Esophagus (tissue), 2 donors: ENCODE measurements around the gene SIAE. TPM values are rescaled to one million over a fixed set of nuclear protein-coding genes. Genes with fewer than 3 reads are reported as not detected.
A peak's percentile ranks its signal among the peaks of the same experiment; 100 is the strongest.

Experiments
- H3K27ac ChIP-seq, 2 donors: one replicate each; pipeline ENCODE4 v1.5.1; 2013; ENCODE audit warnings: low read depth in 2 of 2, mild to moderate bottlenecking in 2 of 2, inconsistent platforms in 1 of 2, low read length in 1 of 2, moderate library complexity in 1 of 2
- H3K27me3 ChIP-seq, 2 donors: one replicate each; pipeline ENCODE4 v1.6.1; 2013; ENCODE audit warnings: low read length in 2 of 2, control low read depth in 1 of 2, mild to moderate bottlenecking in 1 of 2; ENCODE audit not compliant: insufficient read depth in 2 of 2, control insufficient read depth in 1 of 2
- H3K36me3 ChIP-seq, 2 donors: one replicate each; pipeline ENCODE4 v1.6.1; 2013; ENCODE audit warnings: low read length in 1 of 2; ENCODE audit not compliant: control insufficient read depth in 2 of 2, insufficient read depth in 2 of 2
- H3K4me1 ChIP-seq, 2 donors: one replicate each; pipeline ENCODE4 v1.6.1; 2013; ENCODE audit warnings: low read length in 1 of 2; ENCODE audit not compliant: control insufficient read depth in 2 of 2, insufficient read depth in 2 of 2
- H3K4me3 ChIP-seq, 2 donors: one replicate each; pipeline ENCODE4 v1.5.1; 2013; ENCODE audit warnings: low read length in 2 of 2, mild to moderate bottlenecking in 2 of 2, low read depth in 1 of 2, moderate library complexity in 1 of 2
- H3K9me3 ChIP-seq, 2 donors: one replicate each; pipeline ENCODE4 v1.6.1; 2013; ENCODE audit warnings: mild to moderate bottlenecking in 2 of 2, low read depth in 1 of 2, low read length in 1 of 2, moderate library complexity in 1 of 2; ENCODE audit not compliant: control insufficient read depth in 2 of 2, insufficient read depth in 1 of 2
- WGBS, 2 donors: extraction: QIAGEN DNeasy Blood & Tissue Kit; methylation state at CpG; one replicate each; pipeline ENCODE4 v1.1.7; 2013; 5-methylcytosine and 5-hydroxymethylcytosine counted together
- polyA plus RNA-seq, 2 donors: library from polyadenylated mRNA; stranded (reverse); fragments of 200-250 nt; gene quantifications; one replicate each; pipeline ENCODE4 v1.2.3, GENCODE V29; 2013
- donor health status: healthy with polysubstance abuse.
- donor health status: Bipolar disorder and iron deficiency.

Gene SIAE
- 10 to 100 TPM in 1 of 2 donors, 1 to 10 TPM in 1; 9.0 to 11.6 TPM for polyA plus RNA-seq

GRCh38 chr11:124673333-124674167 is at the start of gene SIAE, which contains the start of gene SPA17:
TSS of gene SIAE (minus strand) at chr11:124673739. CDS start at chr11:124673708, 31 bp downstream.
TSS of gene SPA17 (plus strand) at chr11:124673904. CDS start at chr11:124675265, 1,361 bp downstream.
- Histone ChIP-seq H3K27me3 (no peaks in the 10 kb centered on the region), H3K27ac (peak within 1 kb of the TSS; percentile 89 to 90), H3K36me3 (no peaks in the 10 kb centered on the region), H3K9me3 (no peaks in the 10 kb centered on the region), H3K4me1 (no peaks in the 10 kb centered on the region), H3K4me3 (peak within 1 kb of the TSS; percentile 80 to 93)
- 1% methylated on average over 58 of the region's 58 CpGs for WGBS, 2 donors

GRCh38 chr11:124722176-124722575 is 48.6 kb upstream of the SIAE start:
- WGBS, 2 donors = 42 to 48% methylated on average over 6 of the region's 6 CpGs
- peaks cover 2 to 6% of the 10 kb centered on the region in 2 donors for H3K4me1 ChIP-seq
- H3K27ac ChIP-seq = no peak overlapping the region
- no peak overlapping the region for H3K4me3 ChIP-seq
- no peaks in the 10 kb centered on the region for H3K36me3 ChIP-seq
- peaks cover 0 to 4% of the 10 kb centered on the region in 2 donors for H3K27me3 ChIP-seq
- no peaks in the 10 kb centered on the region for H3K9me3 ChIP-seq

GRCh38 chr11:124719534-124719933 is 46.0 kb upstream of the SIAE start:
- WGBS, 2 donors = 53 to 59% methylated on average over 2 of the region's 2 CpGs
- Histone ChIP-seq H3K4me3 (no peak overlapping the region), H3K4me1 (peaks cover 2 to 6% of the 10 kb centered on the region in 2 donors), H3K27me3 (peaks cover 0 to 4% of the 10 kb centered on the region in 2 donors), H3K36me3 (no peaks in the 10 kb centered on the region), H3K9me3 (no peaks in the 10 kb centered on the region), H3K27ac (no peak overlapping the region)

GRCh38 chr11:124718801-124719200 is 45.3 kb upstream of the SIAE start:
- H3K27me3 ChIP-seq = peaks cover 0 to 4% of the 10 kb centered on the region in 2 donors
- H3K4me3 ChIP-seq = no peak overlapping the region
- no peaks in the 10 kb centered on the region for H3K9me3 ChIP-seq
- no peak overlapping the region for H3K27ac ChIP-seq
- no peaks in the 10 kb centered on the region for H3K36me3 ChIP-seq
- H3K4me1 ChIP-seq = peaks cover 2 to 6% of the 10 kb centered on the region in 2 donors
- WGBS, 2 donors = 52 to 61% methylated on average over 14 of the region's 14 CpGs

- Histone ChIP-seq H3K27ac (no peak overlapping the region), H3K4me1 (peaks cover 2 to 6% of the 10 kb centered on the region in 2 donors), H3K36me3 (no peaks in the 10 kb centered on the region), H3K9me3 (no peaks in the 10 kb centered on the region), H3K4me3 (peak overlapping the region; percentile 22 to 37), H3K27me3 (peaks cover 0 to 4% of the 10 kb centered on the region in 2 donors)
- 0 to 1% methylated on average over 44 to 45 of the region's 45 CpGs for WGBS, 2 donors
Observed at GRCh38 chr11:124717786-124718651, 44.5 kb upstream of the SIAE start.

- WGBS, 2 donors = 21 to 30% methylated on average over 7 of the region's 7 CpGs
- Histone ChIP-seq H3K4me1 (peaks cover 2 to 6% of the 10 kb centered on the region in 2 donors), H3K4me3 (peak overlapping the region in 1 of 2 donors; percentile 37), H3K9me3 (no peaks in the 10 kb centered on the region), H3K27me3 (peaks cover 0 to 4% of the 10 kb centered on the region in 2 donors), H3K27ac (no peak overlapping the region), H3K36me3 (no peaks in the 10 kb centered on the region)
Observed at GRCh38 chr11:124717421-124717785, 43.9 kb upstream of the SIAE start.

- 66 to 70% methylated on average over 3 of the region's 3 CpGs for WGBS, 2 donors
- H3K27me3 ChIP-seq = no peaks in the 10 kb centered on the region
- H3K4me1 ChIP-seq = peaks cover 2 to 6% of the 10 kb centered on the region in 2 donors
- no peaks in the 10 kb centered on the region for H3K36me3 ChIP-seq
- no peak overlapping the region for H3K4me3 ChIP-seq
- no peak overlapping the region for H3K27ac ChIP-seq
- no peaks in the 10 kb centered on the region for H3K9me3 ChIP-seq
Observed at GRCh38 chr11:124716591-124716990, 43.1 kb upstream of the SIAE start.

- Histone ChIP-seq H3K4me1 (no peaks in the 10 kb centered on the region), H3K27ac (no peak overlapping the region), H3K4me3 (no peak overlapping the region), H3K36me3 (no peaks in the 10 kb centered on the region), H3K27me3 (no peaks in the 10 kb centered on the region), H3K9me3 (peaks cover 2% of the 10 kb centered on the region in 2 donors)
- 63 to 67% methylated on average over 3 of the region's 3 CpGs for WGBS, 2 donors
Observed at GRCh38 chr11:124712392-124712791, 38.9 kb upstream of the SIAE start.

- Histone ChIP-seq H3K4me1 (no peaks in the 10 kb centered on the region), H3K36me3 (no peaks in the 10 kb centered on the region), H3K4me3 (no peak overlapping the region), H3K27me3 (no peaks in the 10 kb centered on the region), H3K27ac (no peak overlapping the region), H3K9me3 (peaks cover 2% of the 10 kb centered on the region in 2 donors)
- 81% methylated on average over 4 of the region's 4 CpGs for whole genome bisulfite sequencing, 2 donors
Observed at GRCh38 chr11:124707829-124708228, 34.3 kb upstream of the SIAE start.
